HG02885 (cell line): ENCODE data around the gene HSPB9.

ENCODE experiments used
- ATAC-seq: cut with Tn5 transposase; IDR thresholded peaks from one replicate; pipeline ENCODE4 v1.9.1; 2021; ENCODE audit warnings: mild to moderate bottlenecking; ENCODE audit not compliant: unreplicated experiment, poor library complexity

Gene HSPB9

GRCh38 chr17:42118126-42118510, 4.5 kb upstream of the HSPB9 start:
- ATAC-seq = no peak

GRCh38 chr17:42118545-42118944, 4.1 kb upstream of the HSPB9 start:
- no peak for ATAC-seq

GRCh38 chr17:42119301-42119700, 3.3 kb upstream of the HSPB9 start:
- no peak for ATAC-seq

- no peak for ATAC-seq
Measured at GRCh38 chr17:42120161-42120769, 2.3 kb upstream of the HSPB9 start.

GRCh38 chr17:42120770-42121769, 1.5 kb upstream of the HSPB9 start, which contains the start of gene KAT2A:
Gene KAT2A (minus strand): TSS chr17:42121367. CDS start chr17:42121304, 63 bp downstream.
- ATAC-seq = peak; percentile 78

GRCh38 chr17:42124256-42124655, 1.7 kb downstream of the HSPB9 start:
- ATAC-seq = no peak

- ATAC-seq = no peak
Measured at GRCh38 chr17:42125565-42125964, 3.0 kb downstream of the HSPB9 start.

GRCh38 chr17:42126836-42127235, 4.2 kb downstream of the HSPB9 start:
- ATAC-seq = no peak

GRCh38 chr17:42127414-42127813, 4.8 kb downstream of the HSPB9 start:
- no peak for ATAC-seq

- ATAC-seq = no peak
Measured at GRCh38 chr17:42129109-42129837, 6.7 kb downstream of the HSPB9 start.

GRCh38 chr17:42130310-42130936, 7.8 kb downstream of the HSPB9 start:
- no peak for ATAC-seq

- no peak for ATAC-seq
Measured at GRCh38 chr17:42131232-42131631, 8.6 kb downstream of the HSPB9 start.

GRCh38 chr17:42131981-42132432, 9.4 kb downstream of the HSPB9 start:
- ATAC-seq = no peak

- ATAC-seq = no peak
Measured at GRCh38 chr17:42132941-42133340, 10.3 kb downstream of the HSPB9 start.

GRCh38 chr17:42133461-42134041, 10.9 kb downstream of the HSPB9 start:
- peak; percentile 40 for ATAC-seq

GRCh38 chr17:42135151-42135550, 12.5 kb downstream of the HSPB9 start:
- ATAC-seq = no peak

GRCh38 chr17:42135664-42136653, 13.4 kb downstream of the HSPB9 start:
- no peak for ATAC-seq

GRCh38 chr17:42136654-42137051, 14.0 kb downstream of the HSPB9 start:
- ATAC-seq = no peak
